ENCODE results near the gene FBXO2.

Gene FBXO2

GRCh38 chr1:11615090-11615489 is 39.1 kb downstream of the FBXO2 start:
- no peaks in the 10 kb centered on the region for H3K79me2 ChIP-seq (ENCODE audit: low read length)
- TF ChIP-seq EZH2phosphoT487 (IDR thresholded peaks at IDR 0.05; ENCODE audit: low read length) (no peak), CTCF (IDR thresholded peaks at IDR 0.05; ENCODE audit: low read length) (no peak), EZH2 (optimal IDR thresholded peaks at IDR 0.05; ENCODE audit: low read depth, low read length) (no peak)
- H3K9me2 ChIP-seq (replicated peaks; ENCODE audit: insufficient read depth, low read length) = no peaks in the 10 kb centered on the region
- no peak overlapping the region for H3K4me3 ChIP-seq (ENCODE audit: low read length)
- no peaks in the 10 kb centered on the region for H4K20me1 ChIP-seq (ENCODE audit: insufficient read depth, low read length)
- no peaks in the 10 kb centered on the region for H3K9me3 ChIP-seq (replicated peaks; ENCODE audit: insufficient read depth, low read length)
- no peak overlapping the region for H3K27ac ChIP-seq (ENCODE audit: low read length)
- no peaks in the 10 kb centered on the region for H3K36me3 ChIP-seq (replicated peaks; ENCODE audit: insufficient read depth, low read length)
- DNase-seq = no peak
- H3K9ac ChIP-seq (ENCODE audit: low read length) = no peak overlapping the region
- peaks cover 90% of the 10 kb centered on the region for H3K27me3 ChIP-seq (replicated peaks; ENCODE audit: insufficient read depth, low read length)
- no peak overlapping the region for H2AFZ ChIP-seq (ENCODE audit: low read length)
- H3F3A ChIP-seq (ENCODE audit: insufficient read depth, low read length) = no peaks in the 10 kb centered on the region
- no peaks in the 10 kb centered on the region for H3K4me1 ChIP-seq (ENCODE audit: low read length)
- H3K4me2 ChIP-seq (ENCODE audit: low read depth, low read length) = no peak overlapping the region

GRCh38 chr1:11613347-11613746 is 40.9 kb downstream of the FBXO2 start:
- Histone ChIP-seq H4K20me1 (ENCODE audit: insufficient read depth, low read length) (no peaks in the 10 kb centered on the region), H3K27ac (ENCODE audit: low read length) (no peak overlapping the region), H3K4me2 (ENCODE audit: low read depth, low read length) (no peak overlapping the region), H3F3A (ENCODE audit: insufficient read depth, low read length) (no peaks in the 10 kb centered on the region), H3K9ac (ENCODE audit: low read length) (no peak overlapping the region), H3K9me3 (replicated peaks; ENCODE audit: insufficient read depth, low read length) (no peaks in the 10 kb centered on the region), H3K36me3 (replicated peaks; ENCODE audit: insufficient read depth, low read length) (no peaks in the 10 kb centered on the region), H3K4me1 (ENCODE audit: low read length) (no peaks in the 10 kb centered on the region), H3K27me3 (replicated peaks; ENCODE audit: insufficient read depth, low read length) (peaks cover 80% of the 10 kb centered on the region), H3K4me3 (ENCODE audit: low read length) (no peak overlapping the region), H3K79me2 (ENCODE audit: low read length) (no peaks in the 10 kb centered on the region), H2AFZ (ENCODE audit: low read length) (no peak overlapping the region), H3K9me2 (replicated peaks; ENCODE audit: insufficient read depth, low read length) (no peaks in the 10 kb centered on the region)
- DNase-seq = no peak
- TF ChIP-seq EZH2phosphoT487 (IDR thresholded peaks at IDR 0.05; ENCODE audit: low read length) (no peak), EZH2 (optimal IDR thresholded peaks at IDR 0.05; ENCODE audit: low read depth, low read length) (no peak), CTCF (IDR thresholded peaks at IDR 0.05; ENCODE audit: low read length) (no peak)

GRCh38 chr1:11611638-11612327 is 42.4 kb downstream of the FBXO2 start:
- Histone ChIP-seq H3K9ac (ENCODE audit: low read length) (no peak overlapping the region), H2AFZ (ENCODE audit: low read length) (no peak overlapping the region), H3K4me3 (ENCODE audit: low read length) (no peak overlapping the region), H3F3A (ENCODE audit: insufficient read depth, low read length) (no peaks in the 10 kb centered on the region), H3K79me2 (ENCODE audit: low read length) (no peaks in the 10 kb centered on the region), H4K20me1 (ENCODE audit: insufficient read depth, low read length) (no peaks in the 10 kb centered on the region), H3K27ac (ENCODE audit: low read length) (no peak overlapping the region), H3K9me3 (replicated peaks; ENCODE audit: insufficient read depth, low read length) (no peaks in the 10 kb centered on the region), H3K36me3 (replicated peaks; ENCODE audit: insufficient read depth, low read length) (no peaks in the 10 kb centered on the region), H3K27me3 (replicated peaks; ENCODE audit: insufficient read depth, low read length) (peaks cover 75% of the 10 kb centered on the region), H3K4me1 (ENCODE audit: low read length) (no peaks in the 10 kb centered on the region), H3K9me2 (replicated peaks; ENCODE audit: insufficient read depth, low read length) (no peaks in the 10 kb centered on the region), H3K4me2 (ENCODE audit: low read depth, low read length) (no peak overlapping the region)
- no peak for DNase-seq
- no peak for TF ChIP-seq EZH2 (optimal IDR thresholded peaks at IDR 0.05; ENCODE audit: low read depth, low read length)
- TF ChIP-seq EZH2phosphoT487 (IDR thresholded peaks at IDR 0.05; ENCODE audit: low read length) = no peak
- TF ChIP-seq CTCF (IDR thresholded peaks at IDR 0.05; ENCODE audit: low read length) = no peak

All from MM.1S (cell line).